Measurements from ENCODE around the gene USP47. TPM values are rescaled to one million over a fixed set of nuclear protein-coding genes. Genes with fewer than 3 reads are reported as not detected.

Gene USP47
- total RNA-seq, 1 experiment from 2014 or later = 24.2 TPM

DNA sequence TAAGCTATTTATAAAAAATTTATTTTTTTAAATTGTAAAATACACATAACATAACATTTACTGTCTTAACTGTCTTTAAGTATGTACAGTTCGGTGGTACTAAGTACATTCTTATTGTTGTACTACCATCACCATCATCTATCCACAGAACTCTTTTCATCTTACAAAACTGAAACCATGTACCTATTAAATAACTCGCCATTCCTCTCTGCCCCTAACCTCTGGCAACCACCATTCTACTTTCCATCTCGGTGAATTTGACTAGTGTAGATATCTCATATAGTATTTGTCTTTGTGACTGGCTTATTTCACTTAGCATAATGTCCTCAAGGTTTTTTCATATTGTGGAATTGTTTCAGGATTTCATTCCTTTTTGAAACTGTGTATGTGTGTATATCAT, 22.6 kb downstream of the USP47 start:
- Histone ChIP-seq H3K27ac (no peak overlapping the region), H3K27me3 (ENCODE audit: insufficient read depth, low read depth) (no peaks in the 10 kb centered on the region), H3K4me2 (no peak overlapping the region), H2AFZ (no peak overlapping the region), H3K4me3 (no peak overlapping the region), H3K9me3 (ENCODE audit: insufficient read depth, low read depth) (no peaks in the 10 kb centered on the region), H3K36me3 (ENCODE audit: low read depth) (no peaks in the 10 kb centered on the region), H3K9me2 (ENCODE audit: insufficient read depth) (no peaks in the 10 kb centered on the region), H3K79me2 (ENCODE audit: low read depth) (peaks cover 67% of the 10 kb centered on the region), H3F3A (ENCODE audit: insufficient read depth, low read depth) (no peaks in the 10 kb centered on the region), H3K4me1 (replicated peaks; ENCODE audit: insufficient read depth) (no peaks in the 10 kb centered on the region), H4K20me1 (ENCODE audit: insufficient read depth) (no peaks in the 10 kb centered on the region; the same call in 1 of the 2 replicates)
- CTCF ChIA-PET = interaction anchor here (0.6 kb wide), 1 partner anchor 1038 kb away, joined by 5 read pairs; no protein-coding TSS in a partner anchor
- no TSS peak for BruUV-seq (replicated peaks)
- intact Hi-C loops (cut with micrococcal nuclease; ENCODE audit: unreplicated experiment) = no loop called here
- no peak for TF ChIP-seq EZH2 (IDR thresholded peaks at IDR 0.05; ENCODE audit: low read depth)
- TF ChIP-seq, protein P1, sequence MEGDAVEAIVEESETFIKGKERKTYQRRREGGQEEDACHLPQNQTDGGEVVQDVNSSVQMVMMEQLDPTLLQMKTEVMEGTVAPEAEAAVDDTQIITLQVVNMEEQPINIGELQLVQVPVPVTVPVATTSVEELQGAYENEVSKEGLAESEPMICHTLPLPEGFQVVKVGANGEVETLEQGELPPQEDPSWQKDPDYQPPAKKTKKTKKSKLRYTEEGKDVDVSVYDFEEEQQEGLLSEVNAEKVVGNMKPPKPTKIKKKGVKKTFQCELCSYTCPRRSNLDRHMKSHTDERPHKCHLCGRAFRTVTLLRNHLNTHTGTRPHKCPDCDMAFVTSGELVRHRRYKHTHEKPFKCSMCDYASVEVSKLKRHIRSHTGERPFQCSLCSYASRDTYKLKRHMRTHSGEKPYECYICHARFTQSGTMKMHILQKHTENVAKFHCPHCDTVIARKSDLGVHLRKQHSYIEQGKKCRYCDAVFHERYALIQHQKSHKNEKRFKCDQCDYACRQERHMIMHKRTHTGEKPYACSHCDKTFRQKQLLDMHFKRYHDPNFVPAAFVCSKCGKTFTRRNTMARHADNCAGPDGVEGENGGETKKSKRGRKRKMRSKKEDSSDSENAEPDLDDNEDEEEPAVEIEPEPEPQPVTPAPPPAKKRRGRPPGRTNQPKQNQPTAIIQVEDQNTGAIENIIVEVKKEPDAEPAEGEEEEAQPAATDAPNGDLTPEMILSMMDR (conservative IDR thresholded peaks at IDR 0.05) = no peak
- no peak for DNase-seq
- POLR2A ChIA-PET (ENCODE audit: unreplicated experiment) = no interaction called here

DNA sequence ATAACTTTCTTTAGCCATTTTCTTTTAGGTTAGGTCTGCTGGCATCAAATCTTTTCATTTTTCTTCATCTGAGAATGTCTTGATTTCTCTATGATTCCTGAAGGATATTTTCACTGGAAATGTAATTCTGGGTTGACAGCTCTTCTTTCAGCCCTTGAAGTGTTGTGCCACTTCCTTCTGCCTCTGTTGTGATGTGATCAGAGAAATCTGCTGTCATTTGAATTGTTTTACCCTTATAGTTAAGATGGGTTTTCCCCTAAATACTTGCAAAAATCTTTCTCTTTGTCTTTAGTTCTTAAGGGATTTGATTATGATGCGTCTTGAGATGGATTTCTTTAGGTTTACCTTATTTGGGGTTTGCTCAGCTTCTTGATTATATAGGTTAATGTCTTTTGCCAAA, 23.0 kb downstream of the USP47 start:
- Histone ChIP-seq H2AFZ (no peak overlapping the region), H3K27me3 (ENCODE audit: insufficient read depth, low read depth) (no peaks in the 10 kb centered on the region), H3K4me1 (replicated peaks; ENCODE audit: insufficient read depth) (no peaks in the 10 kb centered on the region), H3K9me2 (ENCODE audit: insufficient read depth) (no peaks in the 10 kb centered on the region), H3K4me2 (no peak overlapping the region), H3K36me3 (ENCODE audit: low read depth) (no peaks in the 10 kb centered on the region), H3K27ac (no peak overlapping the region), H3K9me3 (ENCODE audit: insufficient read depth, low read depth) (no peaks in the 10 kb centered on the region), H4K20me1 (ENCODE audit: insufficient read depth) (no peaks in the 10 kb centered on the region; the same call in 1 of the 2 replicates), H3F3A (ENCODE audit: insufficient read depth, low read depth) (no peaks in the 10 kb centered on the region), H3K79me2 (ENCODE audit: low read depth) (peaks cover 71% of the 10 kb centered on the region), H3K4me3 (no peak overlapping the region)
- no TSS peak for BruUV-seq (replicated peaks)
- TF ChIP-seq, protein P1 (conservative IDR thresholded peaks at IDR 0.05) = no peak
- no peak for TF ChIP-seq EZH2 (IDR thresholded peaks at IDR 0.05; ENCODE audit: low read depth)
- ChIA-PET CTCF (no interaction called here), POLR2A (ENCODE audit: unreplicated experiment) (no interaction called here)
- DNase-seq = no peak
- intact Hi-C loops (cut with micrococcal nuclease; ENCODE audit: unreplicated experiment) = no loop called here

DNA sequence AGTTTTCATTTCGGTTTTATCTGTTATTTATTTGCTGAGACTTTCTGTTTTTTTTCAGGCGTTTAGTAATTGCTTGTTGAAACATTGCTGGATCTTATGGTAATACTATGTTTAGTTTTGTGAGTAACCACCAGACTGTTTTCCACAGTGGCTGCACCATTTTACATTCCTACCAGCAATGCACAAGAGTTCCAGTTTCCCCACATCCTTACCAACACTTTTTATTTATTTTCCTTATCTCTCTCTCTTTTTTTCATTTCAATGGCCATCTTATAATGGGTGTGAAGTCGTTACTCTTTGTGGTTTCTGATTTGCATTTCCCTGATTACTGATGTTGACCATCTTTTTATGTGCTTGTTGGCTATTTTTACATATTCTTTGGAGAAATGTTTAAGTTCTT, 23.7 kb downstream of the USP47 start:
- Histone ChIP-seq H3K4me3 (no peak overlapping the region), H3K27me3 (ENCODE audit: insufficient read depth, low read depth) (no peaks in the 10 kb centered on the region), H3K9me3 (ENCODE audit: insufficient read depth, low read depth) (no peaks in the 10 kb centered on the region), H4K20me1 (ENCODE audit: insufficient read depth) (peaks cover under 1% of the 10 kb centered on the region; the same call in 1 of the 2 replicates), H3K9me2 (ENCODE audit: insufficient read depth) (no peaks in the 10 kb centered on the region), H3K4me1 (replicated peaks; ENCODE audit: insufficient read depth) (no peaks in the 10 kb centered on the region), H3K36me3 (ENCODE audit: low read depth) (no peaks in the 10 kb centered on the region), H3K27ac (no peak overlapping the region), H3K4me2 (no peak overlapping the region), H3F3A (ENCODE audit: insufficient read depth, low read depth) (no peaks in the 10 kb centered on the region), H2AFZ (no peak overlapping the region), H3K79me2 (ENCODE audit: low read depth) (peaks cover 72% of the 10 kb centered on the region)
- ChIA-PET POLR2A (ENCODE audit: unreplicated experiment) (interaction anchor here (0.6 to 0.7 kb wide), 2 partner anchors 9 to 381 kb away, joined by 5 read pairs; no protein-coding TSS in a partner anchor), CTCF (no interaction called here)
- TF ChIP-seq, protein P1 (conservative IDR thresholded peaks at IDR 0.05) = no peak
- TF ChIP-seq EZH2 (IDR thresholded peaks at IDR 0.05; ENCODE audit: low read depth) = no peak
- no TSS peak for BruUV-seq (replicated peaks)
- no peak for DNase-seq
- intact Hi-C loops (cut with micrococcal nuclease; ENCODE audit: unreplicated experiment) = no loop called here

Data from PC-9 (cell line).